Glutamatergic neuron (in vitro differentiated cells): Measurements from ENCODE around the gene PRKAR1B. TPM values are rescaled to one million over a fixed set of nuclear protein-coding genes. Genes with fewer than 3 reads are reported as not detected.
"Not testable (repeated sequence)": the region's sequence is repeated elsewhere in the genome, so short reads cannot be mapped to it uniquely, and the experiment has no call there.

Source experiments
- DNase-seq: peaks from one replicate; pipeline ENCODE4 v3.0.0; 2022
- H3K27ac Mint-ChIP-seq: one replicate; pipeline ENCODE4 v1.8.0; 2020; ENCODE audit warnings: mild to moderate bottlenecking, mixed read lengths, inconsistent platforms; ENCODE audit not compliant: unreplicated experiment
- H3K27me3 Mint-ChIP-seq: one replicate; pipeline ENCODE4 v1.8.0; 2020; ENCODE audit warnings: mild to moderate bottlenecking, moderate library complexity, mixed read lengths, inconsistent platforms; ENCODE audit not compliant: unreplicated experiment
- H3K36me3 Mint-ChIP-seq: one replicate; pipeline ENCODE4 v1.8.0; 2020; ENCODE audit warnings: mild to moderate bottlenecking, mixed read lengths, inconsistent platforms; ENCODE audit not compliant: unreplicated experiment
- H3K4me1 Mint-ChIP-seq: one replicate; pipeline ENCODE4 v1.8.0; 2020; ENCODE audit warnings: mild to moderate bottlenecking, low read depth, mixed read lengths, inconsistent platforms; ENCODE audit not compliant: unreplicated experiment
- H3K4me3 Mint-ChIP-seq: one replicate; pipeline ENCODE4 v1.8.0; 2020; ENCODE audit warnings: mild to moderate bottlenecking, mixed read lengths, inconsistent platforms; ENCODE audit not compliant: unreplicated experiment
- H3K9me3 Mint-ChIP-seq: one replicate; pipeline ENCODE4 v1.8.0; 2020; ENCODE audit warnings: mild to moderate bottlenecking, moderate library complexity, mixed read lengths, inconsistent platforms; ENCODE audit not compliant: unreplicated experiment
- CTCF ChIP-seq: fragments of 200-600 bp; sonication (generic); IDR thresholded peaks from one replicate; pipeline ENCODE4 v1.5.0; 2021; ENCODE audit not compliant: partially characterized antibody, unreplicated experiment
- total RNA-seq: library from RNA; stranded (reverse); fragmentation: NEBNext Ultra II Directional; extraction: Animal tissue kit (Norgen Biotek cat#: 25700); gene quantifications from one replicate; pipeline ENCODE4 v1.2.1, GENCODE V29; 2021; ENCODE audit not compliant: unreplicated experiment

Gene PRKAR1B
- total RNA-seq, 1 donor from 2014 or later: 12.8 TPM

- no peak for TF ChIP-seq CTCF
- Mint-ChIP-seq H3K27me3 (peaks cover 10% of the 10 kb centered on the region), H3K9me3 (peaks cover 9% of the 10 kb centered on the region), H3K4me1 (no peaks in the 10 kb centered on the region), H3K36me3 (peaks cover 33% of the 10 kb centered on the region), H3K27ac (no peak overlapping the region), H3K4me3 (peak overlapping the region; percentile 23)
- DNase-seq: no peak
Measured at GRCh38 chr7:618539-619367, 108.3 kb downstream of the PRKAR1B start.

- no peak for TF ChIP-seq CTCF
- H3K4me1 Mint-ChIP-seq: no peaks in the 10 kb centered on the region
- H3K9me3 Mint-ChIP-seq: peaks cover 9% of the 10 kb centered on the region
- no peak for DNase-seq
- H3K27ac Mint-ChIP-seq: no peak overlapping the region
- peaks cover 25% of the 10 kb centered on the region for H3K36me3 Mint-ChIP-seq
- H3K4me3 Mint-ChIP-seq: peak overlapping the region; percentile 23
- peaks cover 10% of the 10 kb centered on the region for H3K27me3 Mint-ChIP-seq
Measured at GRCh38 chr7:617614-618538, 109.2 kb downstream of the PRKAR1B start.

GRCh38 chr7:613442-614140 is 113.5 kb downstream of the PRKAR1B start:
- TF ChIP-seq CTCF: no peak
- H3K27ac Mint-ChIP-seq: no peak overlapping the region
- H3K4me1 Mint-ChIP-seq: peaks cover 4% of the 10 kb centered on the region
- H3K9me3 Mint-ChIP-seq: peaks cover 10% of the 10 kb centered on the region
- peaks cover 12% of the 10 kb centered on the region for H3K27me3 Mint-ChIP-seq
- peak; percentile 7 for DNase-seq
- peaks cover 6% of the 10 kb centered on the region for H3K36me3 Mint-ChIP-seq
- no peak overlapping the region for H3K4me3 Mint-ChIP-seq

GRCh38 chr7:611837-612236 is 115.2 kb downstream of the PRKAR1B start:
- not testable (repeated sequence) for DNase-seq, H3K9me3 Mint-ChIP-seq, H3K27me3 Mint-ChIP-seq, H3K4me1 Mint-ChIP-seq, H3K36me3 Mint-ChIP-seq
- peak overlapping the region; percentile 56 for H3K4me3 Mint-ChIP-seq
- H3K27ac Mint-ChIP-seq: peak overlapping the region; percentile 6

GRCh38 chr7:611281-611810 is 115.7 kb downstream of the PRKAR1B start:
- H3K27ac Mint-ChIP-seq: peak overlapping the region; percentile 6
- H3K4me3 Mint-ChIP-seq: no peak overlapping the region
- H3K36me3 Mint-ChIP-seq: no peaks in the 10 kb centered on the region
- DNase-seq: no peak
- peaks cover 8% of the 10 kb centered on the region for H3K9me3 Mint-ChIP-seq
- H3K27me3 Mint-ChIP-seq: peaks cover 7% of the 10 kb centered on the region
- peaks cover 4% of the 10 kb centered on the region for H3K4me1 Mint-ChIP-seq
- TF ChIP-seq CTCF: no peak
